HG03432 (cell line): ENCODE data around the gene RNF227.
"Not testable (repeated sequence)": the region's sequence is repeated elsewhere in the genome, so short reads cannot be mapped to it uniquely, and the experiment has no call there.

Experiments used
- ATAC-seq: cut with Tn5 transposase; IDR thresholded peaks from one replicate; pipeline ENCODE4 v1.9.1; 2021; ENCODE audit warnings: mild to moderate bottlenecking, moderate library complexity; ENCODE audit not compliant: unreplicated experiment

Gene RNF227

DNA sequence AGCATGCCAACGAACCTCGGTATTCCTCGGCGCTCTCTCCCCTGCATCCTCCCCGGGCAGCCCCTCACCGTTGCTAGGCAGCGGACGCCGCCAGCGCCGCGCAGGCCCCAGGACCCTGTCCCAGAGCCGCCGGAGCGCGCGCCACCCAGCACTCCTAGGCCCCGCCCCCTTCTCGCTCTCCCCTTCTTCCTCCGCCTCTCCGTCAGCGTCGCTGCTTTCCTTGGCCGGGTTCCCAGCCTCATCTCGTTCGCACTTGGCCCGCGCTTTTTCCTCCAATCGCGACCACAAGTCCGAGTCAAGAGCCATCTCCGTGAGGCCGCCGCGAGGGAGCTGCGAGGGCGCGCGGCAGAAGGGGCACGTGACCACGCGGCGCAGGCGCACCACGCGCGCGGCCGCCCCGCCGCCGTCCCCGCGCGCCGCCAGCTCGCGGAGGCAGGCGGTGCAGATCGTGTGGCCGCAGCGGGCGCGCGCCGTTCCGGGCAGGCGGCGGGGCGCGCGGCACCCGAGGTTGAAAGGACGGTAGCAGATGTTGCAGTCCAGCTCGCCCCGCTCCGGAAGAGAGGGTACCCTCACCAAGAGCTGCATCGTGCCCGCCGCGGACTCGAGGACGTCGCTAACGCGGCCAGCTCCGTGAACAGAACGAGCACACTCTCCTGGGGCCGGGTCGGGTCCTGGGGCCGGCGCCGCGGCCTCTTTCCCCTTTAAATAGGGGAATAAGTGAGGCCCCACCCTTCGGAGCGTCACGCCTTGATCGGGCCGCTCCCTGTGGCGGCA is at the start of gene RNF227:
RNF227 (minus strand) TSS at position 679 of the 774 bp plus-strand sequence; CDS start at position 585, 94 bp downstream.
- ATAC-seq: peak; percentile 76

DNA sequence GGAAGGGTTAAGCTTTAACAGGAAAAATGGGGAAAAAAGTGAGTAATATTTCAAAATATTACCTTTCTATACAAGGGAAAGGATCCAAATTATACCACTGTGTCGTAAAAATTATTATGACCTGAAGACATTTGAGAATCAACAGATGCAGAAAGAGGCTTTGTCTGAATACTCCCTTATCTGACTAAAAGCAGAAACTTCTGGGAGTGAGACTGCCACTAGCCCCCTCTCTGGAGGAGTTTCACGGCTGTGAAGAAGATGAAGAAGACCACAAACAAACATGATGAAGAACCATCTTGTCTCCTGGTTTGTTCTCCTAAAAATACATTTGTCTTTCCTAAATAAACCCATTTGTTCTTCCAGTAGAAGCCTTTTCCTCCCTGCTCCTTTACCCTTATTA is 45.3 kb upstream of the RNF227 start:
- ATAC-seq: no peak

DNA sequence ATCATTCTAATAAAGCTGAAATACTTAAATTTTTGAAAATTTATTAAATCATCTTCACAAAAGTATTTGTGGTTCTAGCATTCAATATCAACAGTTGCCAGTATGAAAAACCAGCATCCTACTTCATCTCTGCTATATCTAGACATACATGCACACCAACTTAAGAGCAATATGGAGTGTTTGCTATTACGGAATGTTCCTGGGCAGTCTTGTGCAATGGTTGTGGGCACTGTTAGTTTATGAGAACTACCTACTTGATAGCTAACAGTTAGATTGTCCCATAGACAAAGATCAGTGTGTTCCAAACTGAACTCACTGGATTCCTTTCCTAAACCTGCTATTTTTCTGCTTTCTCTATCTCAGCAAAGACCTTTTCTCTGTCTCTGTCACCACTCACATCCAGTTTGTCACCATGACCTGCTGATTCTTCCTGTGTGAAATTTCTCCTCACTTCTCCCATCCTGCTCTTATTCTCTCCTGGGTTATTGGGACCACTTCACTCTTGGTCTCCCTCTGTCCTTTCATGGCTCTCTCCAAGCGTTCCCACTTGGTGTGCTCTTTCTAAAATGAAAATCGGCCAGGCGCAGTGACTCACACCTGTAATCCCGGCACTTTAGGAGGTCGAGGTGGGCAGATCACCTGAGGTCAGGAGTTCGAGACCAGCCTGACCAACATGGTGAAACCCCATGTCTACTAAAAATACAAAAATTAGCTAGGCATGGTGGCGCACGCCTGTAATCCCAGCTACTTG is 43.6 kb upstream of the RNF227 start:
- ATAC-seq: no peak

DNA sequence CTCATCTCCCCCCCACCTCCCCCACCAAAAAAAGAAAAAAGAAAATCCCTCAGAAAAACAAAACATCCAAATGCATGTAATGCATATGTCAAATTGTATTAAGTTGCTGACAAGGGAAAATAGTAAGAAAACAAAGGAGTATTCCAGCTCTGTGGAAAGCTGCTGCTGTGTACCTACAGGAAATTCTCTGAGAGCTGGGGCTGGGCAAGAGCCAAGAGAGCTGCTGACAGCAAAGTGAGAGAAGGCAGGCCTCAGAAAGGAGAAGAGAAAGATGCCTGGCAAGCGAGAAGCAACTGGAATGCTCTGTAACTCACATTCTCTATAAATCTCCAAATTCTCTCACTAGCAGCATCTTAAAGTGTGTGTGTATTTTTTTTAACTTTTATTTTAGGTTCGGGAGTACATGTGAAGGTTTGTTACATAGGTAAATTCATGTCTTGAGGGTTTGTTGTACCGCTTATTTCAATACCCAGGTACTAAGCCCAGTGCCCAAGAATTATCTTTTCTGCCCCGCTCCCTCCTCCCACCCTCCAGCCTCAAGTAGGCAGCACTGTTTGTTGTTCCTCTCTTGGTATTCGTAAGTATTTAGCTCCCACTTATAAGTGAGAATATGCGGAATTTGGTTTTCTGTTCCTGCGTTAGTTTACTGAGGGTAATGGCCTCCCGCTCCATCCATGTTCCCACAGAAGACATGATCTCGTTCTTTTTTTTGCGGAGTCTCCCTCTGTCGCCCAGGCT is 40.3 kb upstream of the RNF227 start:
- ATAC-seq: no peak

DNA sequence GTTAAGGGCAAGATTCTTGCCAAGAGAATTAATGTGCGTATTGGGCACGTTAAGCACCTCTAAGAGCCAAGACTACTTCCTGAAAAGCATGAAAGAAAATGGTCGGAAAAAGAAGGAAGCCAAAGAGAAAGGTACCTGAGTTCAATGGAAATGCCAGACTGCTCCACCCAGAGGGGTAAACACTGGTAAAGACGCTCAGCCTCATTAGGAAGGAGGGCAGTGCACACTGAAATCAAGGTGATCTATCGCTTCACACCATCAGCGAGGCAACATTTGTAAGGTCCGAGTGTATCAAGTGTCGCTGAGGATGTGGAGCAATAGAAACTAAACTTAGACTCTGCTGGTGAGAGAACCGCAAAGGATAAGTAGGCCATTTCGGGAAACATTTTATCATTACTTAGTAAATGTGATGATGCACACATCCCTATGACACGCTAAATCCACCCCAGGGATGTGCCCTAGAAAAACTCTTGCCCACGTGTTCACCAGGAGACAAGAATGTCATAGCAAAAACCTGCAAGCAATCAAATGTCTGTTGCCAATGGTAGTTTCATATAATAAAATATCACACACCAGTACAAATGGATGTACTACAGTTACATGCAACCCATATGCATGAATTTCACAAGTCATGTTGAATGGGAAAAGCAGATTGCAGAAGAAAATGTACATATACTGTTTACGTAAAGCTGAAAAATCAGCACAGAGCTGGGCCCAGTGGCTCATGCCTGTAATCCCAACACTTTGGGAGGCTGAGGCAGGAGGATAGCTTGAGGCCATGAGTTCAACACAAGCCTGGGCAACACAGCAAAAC is 39.5 kb upstream of the RNF227 start:
- no peak for ATAC-seq

DNA sequence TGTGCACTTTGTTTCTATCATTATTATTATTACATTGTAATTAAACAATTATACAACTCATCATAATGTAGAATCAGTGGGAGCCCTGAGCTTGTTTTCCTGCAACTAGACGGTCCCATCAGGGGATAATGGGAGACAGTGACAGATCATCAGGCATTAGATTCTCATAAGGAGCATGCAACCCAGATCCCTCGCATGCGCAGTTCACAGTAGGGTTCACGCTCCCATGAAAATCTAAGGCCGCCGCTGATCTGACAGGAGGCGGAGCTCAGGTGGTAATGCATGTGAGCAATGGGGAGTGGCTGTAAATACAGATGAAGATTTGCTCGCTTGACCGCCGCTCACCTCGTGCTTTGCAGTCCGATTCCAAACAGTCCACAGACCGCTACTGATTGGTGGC is 37.2 kb upstream of the RNF227 start:
- not testable (repeated sequence) for ATAC-seq

DNA sequence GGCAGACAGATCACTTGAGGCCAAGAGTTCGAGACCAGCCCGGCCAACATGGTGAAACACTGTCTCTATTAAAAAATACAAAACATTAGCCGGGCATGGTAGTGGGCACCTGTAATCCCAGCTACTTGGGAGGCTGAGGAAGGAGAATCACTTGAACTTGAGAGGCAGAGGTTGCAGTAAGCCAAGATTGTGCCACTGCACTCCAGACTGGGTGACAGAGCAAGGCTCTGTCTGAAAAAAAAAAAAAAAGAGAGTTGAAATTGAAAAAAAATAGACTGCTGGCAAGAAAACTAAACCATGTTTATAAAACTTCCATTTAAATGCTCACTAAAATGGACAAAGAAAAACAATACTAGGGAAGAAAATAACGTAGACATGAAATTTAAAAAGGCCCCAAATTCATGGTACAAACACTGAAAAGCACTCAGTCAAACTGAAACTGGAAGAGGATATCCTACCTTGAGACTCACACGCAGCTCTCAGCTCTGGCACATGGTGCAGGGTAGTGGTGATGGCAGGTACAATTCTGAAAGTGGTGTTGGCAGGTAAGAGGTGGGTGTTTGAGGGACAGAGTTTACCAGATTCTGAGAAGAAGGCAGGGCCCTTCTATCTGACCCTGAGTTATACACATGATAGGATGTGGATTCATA is 35.2 kb upstream of the RNF227 start:
- ATAC-seq: no peak

DNA sequence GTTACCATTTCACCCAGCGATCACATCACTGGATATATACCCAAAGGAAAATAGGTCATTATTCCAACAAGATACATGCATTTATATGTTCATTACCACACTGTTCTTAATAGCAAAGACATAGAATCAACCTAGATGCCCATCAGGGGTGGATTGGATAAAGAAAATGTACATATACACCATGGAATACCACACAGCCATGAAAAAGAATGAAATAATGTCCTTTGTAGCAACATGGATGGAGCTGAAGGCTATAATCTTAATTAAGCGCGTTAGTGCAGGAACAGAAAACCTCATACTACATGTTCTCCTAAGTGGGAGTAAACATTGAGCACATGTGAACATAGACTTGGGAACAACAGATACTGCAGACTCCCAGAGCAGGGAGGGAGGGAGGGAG is 34.5 kb upstream of the RNF227 start:
- ATAC-seq: no peak

DNA sequence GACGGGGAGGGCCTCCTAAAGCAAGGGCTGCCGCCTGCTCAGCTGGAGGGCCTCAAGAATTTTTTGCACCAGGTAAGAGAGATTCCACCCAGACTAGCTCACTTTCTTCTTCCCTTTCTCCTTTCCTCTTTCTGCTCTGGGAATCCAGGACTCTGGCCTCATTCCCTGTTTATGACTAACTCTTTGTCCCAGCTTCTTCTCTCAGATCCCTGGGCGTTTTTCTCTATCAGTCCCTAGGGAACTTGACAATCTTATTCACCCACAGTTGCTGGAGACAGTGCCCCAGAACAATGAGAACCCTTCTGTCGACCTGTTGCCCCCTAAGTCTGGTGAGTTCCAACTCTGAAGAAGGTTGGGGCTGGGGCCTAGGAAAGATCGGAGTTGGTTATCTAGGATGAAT is 31.6 kb upstream of the RNF227 start:
- no peak for ATAC-seq

DNA sequence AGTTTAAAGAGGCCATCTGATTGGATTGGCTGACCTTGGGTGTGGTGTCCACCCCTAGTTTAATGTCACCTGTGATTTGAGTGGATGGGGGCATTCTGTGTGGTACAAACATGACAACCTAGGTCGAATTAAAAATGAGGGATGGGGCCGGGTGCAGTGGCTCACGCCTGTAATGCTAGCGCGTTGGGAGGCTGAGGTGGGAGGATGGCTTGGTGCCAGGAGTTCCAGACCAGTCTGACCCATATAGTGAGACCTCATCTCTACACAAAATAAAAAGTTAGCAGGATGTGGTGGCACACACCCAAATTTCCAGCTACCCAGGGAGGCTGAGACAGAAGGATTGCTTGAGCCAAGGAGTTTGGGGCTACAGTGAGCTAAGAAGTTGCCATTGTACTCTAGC is 30.4 kb upstream of the RNF227 start:
- no peak for ATAC-seq

DNA sequence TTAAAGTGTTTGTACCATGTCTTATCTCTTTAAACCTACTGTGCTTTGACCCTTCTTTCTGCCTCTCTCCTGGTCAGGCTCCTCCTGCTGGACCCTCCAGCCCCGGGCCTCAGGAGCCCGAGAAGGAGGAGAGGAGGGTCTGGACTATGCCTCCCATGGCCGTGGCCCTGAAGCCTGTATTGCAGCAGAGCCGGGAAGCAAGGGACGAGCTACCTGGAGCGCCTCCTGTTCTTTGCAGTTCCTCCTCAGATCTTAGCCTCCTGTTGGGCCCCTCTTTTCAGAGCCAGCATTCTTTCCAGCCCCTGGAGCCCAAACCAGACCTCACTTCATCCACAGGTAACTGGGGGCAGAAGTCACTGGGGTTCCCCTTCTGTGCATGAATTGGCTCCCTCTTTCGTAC is 29.6 kb upstream of the RNF227 start:
- no peak for ATAC-seq

DNA sequence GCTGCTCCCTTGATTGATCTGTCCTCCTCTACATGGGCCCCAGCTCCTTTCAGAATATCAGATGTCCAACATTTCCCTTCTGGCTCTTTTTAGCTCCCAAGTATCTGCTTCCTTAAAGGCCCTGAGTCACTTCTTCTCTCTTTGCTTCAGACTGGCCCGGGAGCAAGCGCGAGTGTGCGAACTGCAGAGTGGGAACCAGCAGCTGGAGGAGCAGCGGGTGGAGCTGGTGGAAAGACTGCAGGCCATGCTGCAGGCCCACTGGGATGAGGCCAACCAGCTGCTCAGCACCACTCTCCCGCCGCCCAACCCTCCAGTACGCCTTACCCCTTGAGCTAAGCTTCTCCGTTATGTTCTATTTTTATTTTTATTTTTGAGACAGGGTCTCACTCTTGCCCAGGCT is 28.2 kb upstream of the RNF227 start:
- ATAC-seq: no peak

DNA sequence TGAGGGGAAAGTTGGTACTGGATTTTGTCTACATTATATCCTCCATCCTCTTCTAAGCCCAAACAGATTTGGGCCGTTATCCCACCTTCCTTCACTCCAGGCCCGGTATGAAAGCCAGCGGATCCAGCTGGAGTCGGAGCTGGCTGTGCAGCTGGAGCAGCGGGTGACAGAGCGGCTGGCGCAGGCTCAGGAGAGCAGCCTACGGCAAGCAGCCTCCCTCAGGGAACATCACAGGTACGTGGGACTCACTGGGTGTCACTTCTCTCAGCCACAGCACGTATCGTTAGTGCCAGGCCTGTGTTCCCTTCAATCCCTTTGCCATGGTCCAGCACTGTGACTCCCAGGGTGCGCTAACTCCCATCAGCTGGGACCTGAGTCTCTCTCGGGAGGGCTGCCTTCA is 27.2 kb upstream of the RNF227 start:
- no peak for ATAC-seq

DNA sequence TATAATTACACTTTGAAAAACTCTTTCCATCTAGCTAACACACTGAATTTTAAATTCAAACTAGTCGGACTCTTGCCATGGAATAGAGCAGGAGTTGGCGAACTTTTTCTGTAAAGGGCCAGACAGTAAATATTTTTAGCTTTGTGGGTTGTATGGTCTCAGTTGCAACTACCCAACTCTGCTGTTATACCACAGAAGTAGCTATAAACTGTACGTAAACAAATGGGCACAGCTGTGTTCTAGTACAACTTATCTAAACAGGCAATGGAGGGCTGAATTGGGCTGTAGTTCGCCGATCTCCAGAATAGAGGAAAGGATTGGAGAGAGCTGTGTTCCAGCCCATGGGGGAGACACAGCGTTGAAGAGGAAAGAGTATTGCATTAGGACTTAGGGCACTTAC is 24.7 kb upstream of the RNF227 start:
- no peak for ATAC-seq

DNA sequence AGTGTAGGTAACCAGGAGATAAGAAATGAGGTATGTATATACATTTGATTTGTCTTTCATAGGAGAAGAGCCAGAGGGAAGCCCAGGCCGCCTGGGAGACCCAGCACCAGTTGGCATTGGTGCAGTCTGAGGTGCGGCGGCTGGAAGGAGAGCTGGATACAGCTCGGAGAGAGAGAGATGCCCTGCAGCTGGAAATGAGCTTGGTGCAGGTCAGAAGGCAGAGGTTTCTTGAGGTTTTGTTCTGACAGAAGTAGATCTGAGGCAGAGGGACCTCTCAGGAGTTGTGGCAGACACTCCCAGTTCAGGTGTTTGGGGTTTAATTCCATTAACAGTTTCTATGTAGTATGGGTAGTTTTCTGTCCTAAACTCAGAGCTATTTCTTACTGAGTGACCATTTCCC is 23.9 kb upstream of the RNF227 start:
- no peak for ATAC-seq

DNA sequence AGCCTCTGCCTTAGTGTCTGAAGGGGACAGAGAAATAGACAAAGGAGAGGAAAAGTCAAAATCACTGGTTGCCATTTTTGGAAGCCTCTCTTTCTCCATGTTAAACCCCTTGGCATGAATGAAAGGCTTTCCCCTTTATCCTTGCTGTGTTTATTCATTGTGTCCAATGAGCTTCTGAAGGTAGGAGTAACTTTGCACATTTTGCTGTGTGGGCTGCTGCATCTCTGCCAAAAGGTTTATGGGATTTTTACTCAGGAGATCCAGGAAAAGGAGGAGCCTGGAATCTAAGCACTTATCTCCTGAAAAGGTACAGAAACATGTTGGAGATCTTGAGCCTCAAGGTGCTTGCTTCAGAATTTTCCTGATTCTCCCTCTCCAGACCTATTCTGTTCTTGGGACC is 19.8 kb upstream of the RNF227 start:
- ATAC-seq: no peak

DNA sequence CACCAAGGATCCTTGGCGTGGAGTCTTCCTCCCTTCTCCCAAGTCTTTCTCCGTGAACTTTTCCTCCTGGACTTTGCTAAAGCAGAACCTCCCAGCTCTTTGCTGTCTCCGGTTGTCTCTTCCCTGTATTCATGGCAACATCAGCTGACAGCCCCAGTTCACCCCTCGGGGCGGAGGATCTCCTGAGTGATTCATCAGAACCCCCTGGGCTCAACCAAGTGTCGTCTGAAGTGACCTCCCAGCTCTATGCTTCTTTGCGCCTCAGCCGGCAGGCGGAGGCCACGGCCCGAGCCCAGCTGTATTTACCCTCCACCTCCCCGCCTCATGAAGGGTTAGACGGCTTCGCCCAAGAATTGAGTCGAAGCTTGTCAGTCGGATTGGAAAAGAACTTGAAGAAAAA is 16.9 kb upstream of the RNF227 start:
- ATAC-seq: no peak

DNA sequence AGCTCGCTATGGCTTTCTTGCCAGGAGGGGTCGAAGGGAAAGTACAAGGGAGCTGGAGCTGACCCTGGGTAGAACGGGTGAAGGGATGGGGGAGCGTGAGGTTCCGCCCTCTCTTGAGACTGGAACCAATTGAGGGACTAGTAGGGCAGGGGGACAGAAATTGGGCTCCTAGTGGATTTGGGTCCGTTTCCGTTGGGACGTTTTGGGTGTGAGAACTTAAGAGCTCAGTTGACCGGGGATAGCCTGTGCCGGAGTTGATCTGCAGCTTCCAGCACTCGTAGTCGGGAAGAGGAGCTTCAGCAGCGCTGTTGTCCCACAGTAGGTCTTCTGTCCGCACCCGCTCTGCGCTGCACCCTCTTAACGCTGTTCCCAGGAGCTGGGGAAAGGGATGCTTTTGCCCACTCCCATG is 16.4 kb upstream of the RNF227 start:
- peak; percentile 2 for ATAC-seq

DNA sequence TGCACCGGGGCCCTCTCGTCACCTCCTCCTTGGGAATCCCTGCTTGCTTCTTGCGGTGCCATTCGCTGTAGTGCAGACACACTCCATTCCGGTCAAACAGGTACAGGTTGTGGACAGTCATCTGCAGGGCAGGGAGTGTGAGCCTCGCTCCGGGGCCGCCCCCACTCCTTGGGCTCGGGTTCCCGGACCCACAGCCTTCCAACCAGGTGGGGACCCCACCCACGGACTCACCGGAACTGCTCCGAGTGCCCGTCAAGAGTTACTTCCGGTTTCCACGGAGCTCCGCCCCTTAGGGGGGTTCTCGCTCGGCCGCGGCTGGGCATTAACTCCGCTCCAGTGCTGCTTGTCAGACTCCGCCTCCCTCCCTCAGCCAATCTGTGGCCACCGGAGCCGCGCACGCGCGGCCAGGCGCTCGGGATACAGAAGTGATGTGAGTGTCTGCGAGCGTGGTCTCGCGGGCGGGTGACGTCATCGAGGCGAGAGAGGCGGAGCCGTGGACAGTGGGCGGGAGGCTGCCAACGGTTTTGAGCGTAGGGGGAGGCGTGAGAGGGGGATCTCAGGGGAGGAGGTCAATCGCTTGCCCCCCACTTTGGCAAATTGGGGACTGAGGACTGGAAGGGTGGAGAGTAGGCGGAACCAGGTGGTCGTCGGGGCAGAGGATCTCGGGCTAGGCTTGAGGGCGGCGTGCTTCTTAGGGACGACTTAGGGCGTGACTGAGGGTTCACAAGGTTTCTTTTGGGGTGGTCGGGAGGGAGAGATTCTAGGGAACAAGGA is 15.8 kb upstream of the RNF227 start, which contains the start of the genes CNTROB and TRAPPC1:
CNTROB (plus strand) TSS at position 498 of the 774 bp plus-strand sequence. CDS start 874 bp downstream, outside the sequence.
TRAPPC1 (minus strand) TSS at position 238 of the 774 bp plus-strand sequence; CDS start at position 121, 117 bp downstream.
- peak; percentile 96 for ATAC-seq
